Activated gamma-delta T cell treated with Interleukin-2 at 50 U/mL for 16 hours (primary cell): Measurements from ENCODE around the gene PRKG1.

ENCODE experiments used
- DNase-seq: peaks from one replicate; pipeline ENCODE4 v3.0.0-alpha.2; 2020

PRKG1 gene

GRCh38 chr10:51077074-51077473 lies 2.8 kb downstream of the PRKG1 start:
- no peak for DNase-seq

GRCh38 chr10:51077507-51077906 lies 3.2 kb downstream of the PRKG1 start:
- no peak for DNase-seq

GRCh38 chr10:51079331-51079730 lies 5.0 kb downstream of the PRKG1 start:
- DNase-seq, result no peak

GRCh38 chr10:51079766-51080165 lies 5.5 kb downstream of the PRKG1 start:
- no peak for DNase-seq

GRCh38 chr10:51080311-51081006 lies 6.2 kb downstream of the PRKG1 start:
- no peak for DNase-seq

- DNase-seq, result no peak
Measured at GRCh38 chr10:51082857-51083256, 8.6 kb downstream of the PRKG1 start.

GRCh38 chr10:51083356-51083853 lies 9.1 kb downstream of the PRKG1 start:
- DNase-seq, result no peak

- no peak for DNase-seq
Measured at GRCh38 chr10:51085204-51085603, 10.9 kb downstream of the PRKG1 start.

- no peak for DNase-seq
Measured at GRCh38 chr10:51086710-51087109, 12.4 kb downstream of the PRKG1 start.

- DNase-seq, result no peak
Measured at GRCh38 chr10:51087114-51087513, 12.8 kb downstream of the PRKG1 start.

- DNase-seq, result no peak
Measured at GRCh38 chr10:51090190-51090589, 15.9 kb downstream of the PRKG1 start.

- DNase-seq, result no peak
Measured at GRCh38 chr10:51092402-51092801, 18.1 kb downstream of the PRKG1 start.

GRCh38 chr10:51095444-51095843 lies 21.2 kb downstream of the PRKG1 start:
- DNase-seq, result no peak

- DNase-seq, result no peak
Measured at GRCh38 chr10:51097546-51097945, 23.3 kb downstream of the PRKG1 start.

- no peak for DNase-seq
Measured at GRCh38 chr10:51100221-51100620, 25.9 kb downstream of the PRKG1 start.

GRCh38 chr10:51103554-51104217 lies 29.4 kb downstream of the PRKG1 start:
- DNase-seq, result no peak

- DNase-seq, result no peak
Measured at GRCh38 chr10:51106311-51106945, 32.1 kb downstream of the PRKG1 start.

GRCh38 chr10:51108406-51108805 lies 34.1 kb downstream of the PRKG1 start:
- DNase-seq, result no peak

GRCh38 chr10:51109801-51110533 lies 35.7 kb downstream of the PRKG1 start:
- no peak for DNase-seq

GRCh38 chr10:51112013-51112412 lies 37.7 kb downstream of the PRKG1 start:
- DNase-seq, result no peak

- DNase-seq, result no peak
Measured at GRCh38 chr10:51113007-51113406, 38.7 kb downstream of the PRKG1 start.

GRCh38 chr10:51117053-51117660 lies 42.9 kb downstream of the PRKG1 start:
- DNase-seq, result no peak

GRCh38 chr10:51117794-51118193 lies 43.5 kb downstream of the PRKG1 start:
- no peak for DNase-seq
